HL-60/S4 treated with retinoic acid at 250 ng/mL for 4 days and 3 days (cell line): Measurements from ENCODE around the gene CDC37.
"Not testable (repeated sequence)": the region's sequence is repeated elsewhere in the genome, so short reads cannot be mapped to it uniquely, and the experiment has no call there.

Source experiments
- in situ Hi-C: fragments of 300-500 bp; cut with MboI; formaldehyde crosslinking; loops from 2 replicates; pipeline ENCODE4 v1.7.0; 2022; ENCODE audit warnings: low sequenced_read_pairs

CDC37 gene

GRCh38 chr19:10420444-10421239 lies 17.3 kb upstream of the CDC37 start, which contains the start of gene PDE4A:
Gene PDE4A (plus strand): TSS chr19:10420538. CDS start chr19:10420765, 227 bp downstream.
- in situ Hi-C loops: no loop called here

GRCh38 chr19:10419646-10420443 lies 16.5 kb upstream of the CDC37 start:
- in situ Hi-C loops: no loop called here

- in situ Hi-C loops: no loop called here
Observed at GRCh38 chr19:10419200-10419645, 15.9 kb upstream of the CDC37 start.

GRCh38 chr19:10418485-10419199 lies 15.3 kb upstream of the CDC37 start:
- in situ Hi-C loops: no loop called here

- in situ Hi-C loops: no loop called here
Observed at GRCh38 chr19:10418235-10418484, 14.8 kb upstream of the CDC37 start.

- in situ Hi-C loops: no loop called here
Observed at GRCh38 chr19:10417541-10418234, 14.3 kb upstream of the CDC37 start.

GRCh38 chr19:10416380-10417257 lies 13.3 kb upstream of the CDC37 start:
- in situ Hi-C loops: no loop called here

- in situ Hi-C loops: no loop called here
Observed at GRCh38 chr19:10416083-10416379, 12.7 kb upstream of the CDC37 start.

- in situ Hi-C loops: no loop called here
Observed at GRCh38 chr19:10412257-10412977, 9.1 kb upstream of the CDC37 start.

- in situ Hi-C loops: not testable (repeated sequence)
Observed at GRCh38 chr19:10411224-10411623, 7.9 kb upstream of the CDC37 start.

GRCh38 chr19:10408511-10409283 lies 5.4 kb upstream of the CDC37 start:
- in situ Hi-C loops: no loop called here

- in situ Hi-C loops: no loop called here
Observed at GRCh38 chr19:10407096-10407495, 3.8 kb upstream of the CDC37 start.

- in situ Hi-C loops: no loop called here
Observed at GRCh38 chr19:10406191-10406590, 2.8 kb upstream of the CDC37 start.

- in situ Hi-C loops: no loop called here
Observed at GRCh38 chr19:10404888-10405820, 1.8 kb upstream of the CDC37 start.

GRCh38 chr19:10402441-10403038 lies 802 bp downstream of the CDC37 start:
- in situ Hi-C loops: no loop called here

GRCh38 chr19:10399878-10400277 lies 3.5 kb downstream of the CDC37 start:
- in situ Hi-C loops: loop anchor here (25.0 kb wide), 2 partner anchors 288 to 463 kb away; partner anchors contain the start of genes ANGPTL6, EIF3G, OLFM2 and P2RY11

- in situ Hi-C loops: loop anchor here (25.0 kb wide), 2 partner anchors 287 to 462 kb away; partner anchors contain the start of genes ANGPTL6, EIF3G, OLFM2 and P2RY11
Observed at GRCh38 chr19:10399340-10399739, 4.0 kb downstream of the CDC37 start.
